A673 (cell line): Measurements from ENCODE around the gene CDC42EP2.

Source experiments
- EZH2 ChIP-seq: fragments of 200-600 bp; sonication (generic); IDR thresholded peaks from 2 replicates; pipeline ENCODE4 v1.6.1; 2017; ENCODE audit warnings: borderline replicate concordance, low read depth, mild to moderate bottlenecking, mixed read lengths, antibody characterized with exemption, low read length; ENCODE audit not compliant: poor library complexity, severe bottlenecking
- TF ChIP-seq, protein P1 (sequence below): fragments of 300-800, 200-600 bp; sonication (generic); conservative IDR thresholded peaks from 2 replicates; pipeline ENCODE4 v1.5.1; 2017; ENCODE audit warnings: low read depth, mild to moderate bottlenecking, antibody characterized with exemption, low read length, moderate library complexity, mixed read lengths

- TF ChIP-seq, protein P1, sequence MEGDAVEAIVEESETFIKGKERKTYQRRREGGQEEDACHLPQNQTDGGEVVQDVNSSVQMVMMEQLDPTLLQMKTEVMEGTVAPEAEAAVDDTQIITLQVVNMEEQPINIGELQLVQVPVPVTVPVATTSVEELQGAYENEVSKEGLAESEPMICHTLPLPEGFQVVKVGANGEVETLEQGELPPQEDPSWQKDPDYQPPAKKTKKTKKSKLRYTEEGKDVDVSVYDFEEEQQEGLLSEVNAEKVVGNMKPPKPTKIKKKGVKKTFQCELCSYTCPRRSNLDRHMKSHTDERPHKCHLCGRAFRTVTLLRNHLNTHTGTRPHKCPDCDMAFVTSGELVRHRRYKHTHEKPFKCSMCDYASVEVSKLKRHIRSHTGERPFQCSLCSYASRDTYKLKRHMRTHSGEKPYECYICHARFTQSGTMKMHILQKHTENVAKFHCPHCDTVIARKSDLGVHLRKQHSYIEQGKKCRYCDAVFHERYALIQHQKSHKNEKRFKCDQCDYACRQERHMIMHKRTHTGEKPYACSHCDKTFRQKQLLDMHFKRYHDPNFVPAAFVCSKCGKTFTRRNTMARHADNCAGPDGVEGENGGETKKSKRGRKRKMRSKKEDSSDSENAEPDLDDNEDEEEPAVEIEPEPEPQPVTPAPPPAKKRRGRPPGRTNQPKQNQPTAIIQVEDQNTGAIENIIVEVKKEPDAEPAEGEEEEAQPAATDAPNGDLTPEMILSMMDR, result no peak
- TF ChIP-seq EZH2, result no peak
Measured at GRCh38 chr11:65288706-65289536, 25.7 kb upstream of the CDC42EP2 start.
